Measurements from ENCODE around the gene TMEM40.

- no peak for TF ChIP-seq EZH2phosphoT487 (IDR thresholded peaks at IDR 0.05; ENCODE audit: borderline replicate concordance, low read length)
- TF ChIP-seq, protein P1, sequence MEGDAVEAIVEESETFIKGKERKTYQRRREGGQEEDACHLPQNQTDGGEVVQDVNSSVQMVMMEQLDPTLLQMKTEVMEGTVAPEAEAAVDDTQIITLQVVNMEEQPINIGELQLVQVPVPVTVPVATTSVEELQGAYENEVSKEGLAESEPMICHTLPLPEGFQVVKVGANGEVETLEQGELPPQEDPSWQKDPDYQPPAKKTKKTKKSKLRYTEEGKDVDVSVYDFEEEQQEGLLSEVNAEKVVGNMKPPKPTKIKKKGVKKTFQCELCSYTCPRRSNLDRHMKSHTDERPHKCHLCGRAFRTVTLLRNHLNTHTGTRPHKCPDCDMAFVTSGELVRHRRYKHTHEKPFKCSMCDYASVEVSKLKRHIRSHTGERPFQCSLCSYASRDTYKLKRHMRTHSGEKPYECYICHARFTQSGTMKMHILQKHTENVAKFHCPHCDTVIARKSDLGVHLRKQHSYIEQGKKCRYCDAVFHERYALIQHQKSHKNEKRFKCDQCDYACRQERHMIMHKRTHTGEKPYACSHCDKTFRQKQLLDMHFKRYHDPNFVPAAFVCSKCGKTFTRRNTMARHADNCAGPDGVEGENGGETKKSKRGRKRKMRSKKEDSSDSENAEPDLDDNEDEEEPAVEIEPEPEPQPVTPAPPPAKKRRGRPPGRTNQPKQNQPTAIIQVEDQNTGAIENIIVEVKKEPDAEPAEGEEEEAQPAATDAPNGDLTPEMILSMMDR (IDR thresholded peaks at IDR 0.05; ENCODE audit: low read depth, low read length, poor library complexity, severe bottlenecking), result no peak
These were observed 26.0 kb upstream of the TMEM40 start for GRCh38 chr3:12785096-12785495.

Data from DOHH2 (cell line).